ENCODE data around the gene IRF7.

The IRF7 gene

GRCh38 chr11:606245-606644 lies 9.5 kb downstream of the IRF7 start:
- no peak for DNase-seq

- DNase-seq = no peak
These were observed 10.2 kb downstream of the IRF7 start for GRCh38 chr11:605286-606129.

GRCh38 chr11:603154-603553 lies 12.6 kb downstream of the IRF7 start:
- no peak for DNase-seq

- no peak for DNase-seq
These were observed 14.0 kb downstream of the IRF7 start for GRCh38 chr11:601573-602245.

GRCh38 chr11:598005-598680 lies 17.6 kb downstream of the IRF7 start:
- DNase-seq = no peak

GRCh38 chr11:597166-597725 lies 18.5 kb downstream of the IRF7 start:
- no peak for DNase-seq

- no peak for DNase-seq
These were observed 19.4 kb downstream of the IRF7 start for GRCh38 chr11:596374-596773.

GRCh38 chr11:595400-595799 lies 20.4 kb downstream of the IRF7 start:
- no peak for DNase-seq

GRCh38 chr11:593347-593746 lies 22.4 kb downstream of the IRF7 start:
- no peak for DNase-seq

- DNase-seq = no peak
These were observed 22.8 kb downstream of the IRF7 start for GRCh38 chr11:592918-593317.

- DNase-seq = no peak
These were observed 23.2 kb downstream of the IRF7 start for GRCh38 chr11:592501-592900.

GRCh38 chr11:590997-591396 lies 24.8 kb downstream of the IRF7 start:
- DNase-seq = no peak

GRCh38 chr11:589798-590197 lies 26.0 kb downstream of the IRF7 start:
- DNase-seq = no peak

- no peak for DNase-seq
These were observed 27.8 kb downstream of the IRF7 start for GRCh38 chr11:587978-588380.

GRCh38 chr11:587546-587945 lies 28.2 kb downstream of the IRF7 start:
- no peak for DNase-seq

GRCh38 chr11:586376-587316 lies 29.1 kb downstream of the IRF7 start:
- DNase-seq = no peak

- DNase-seq = no peak
These were observed 31.5 kb downstream of the IRF7 start for GRCh38 chr11:584287-584686.

- DNase-seq = no peak
These were observed 34.0 kb downstream of the IRF7 start for GRCh38 chr11:581752-582151.

GRCh38 chr11:581342-581741 lies 34.4 kb downstream of the IRF7 start:
- DNase-seq = no peak

- no peak for DNase-seq
These were observed 35.7 kb downstream of the IRF7 start for GRCh38 chr11:579830-580601.

GRCh38 chr11:578276-579035 lies 37.3 kb downstream of the IRF7 start:
- DNase-seq = no peak
